ENCODE data around the gene TMED7. TPM values are rescaled to one million over a fixed set of nuclear protein-coding genes. Genes with fewer than 3 reads are reported as not detected.
A peak's percentile ranks its signal among the peaks of the same experiment; 100 is the strongest.

Gene TMED7
- total RNA-seq, 1 donor from 2014 or later: 48.4 TPM

DNA sequence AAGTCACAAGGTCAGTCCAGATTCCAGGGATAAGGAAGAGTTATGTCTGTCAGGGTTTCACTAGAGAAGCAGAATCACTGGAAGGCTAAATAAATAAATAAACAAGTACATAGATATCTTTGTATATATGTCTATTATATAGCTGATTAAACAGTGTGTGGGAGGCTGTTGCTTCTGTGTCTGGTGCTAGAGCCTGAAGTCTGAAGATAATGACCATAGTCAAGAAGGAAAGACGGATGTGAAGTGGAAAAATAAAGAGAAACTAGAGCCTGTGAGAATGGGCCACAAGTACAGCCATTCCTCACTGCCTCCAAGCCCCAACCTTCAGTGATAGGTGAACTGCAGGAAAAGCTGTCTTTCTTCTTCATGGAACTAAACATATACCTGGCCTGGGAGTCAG, 4.1 kb upstream of the TMED7 start:
- intact Hi-C loops (cut with DNase I): loop anchor here (5.0 kb wide), 1 partner anchor 212 kb away; the partner anchor contains the start of genes AP3S1 and ATG12
- H3K27me3 ChIP-seq: no peaks in the 10 kb centered on the region

DNA sequence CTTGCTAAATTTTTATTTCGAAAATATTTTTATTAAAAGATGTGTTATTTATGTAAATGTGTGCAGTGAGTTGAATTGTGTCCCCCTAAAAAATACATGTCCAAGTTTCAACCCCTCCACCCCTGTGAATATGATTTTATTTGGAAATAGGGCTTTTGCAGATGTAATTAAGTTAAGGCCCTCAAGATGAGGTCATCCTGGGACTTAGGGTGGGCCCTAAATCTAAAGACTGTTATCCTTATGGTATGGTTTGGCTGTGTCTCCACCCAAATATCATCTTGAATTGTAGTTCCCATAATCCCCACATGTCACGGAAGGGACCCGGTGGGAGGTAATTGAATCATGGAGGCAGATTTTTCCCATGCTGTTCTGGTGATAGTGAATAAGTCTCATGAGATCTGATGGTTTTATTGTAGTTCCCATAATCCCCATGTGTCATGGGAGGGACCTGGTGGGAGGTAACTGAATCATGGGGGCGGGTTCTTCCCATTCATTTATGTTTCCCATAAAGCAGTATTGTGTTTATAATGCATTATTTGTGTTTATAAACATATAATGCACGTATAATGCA, 1.5 kb upstream of the TMED7 start:
- TF ChIP-seq, protein P1, sequence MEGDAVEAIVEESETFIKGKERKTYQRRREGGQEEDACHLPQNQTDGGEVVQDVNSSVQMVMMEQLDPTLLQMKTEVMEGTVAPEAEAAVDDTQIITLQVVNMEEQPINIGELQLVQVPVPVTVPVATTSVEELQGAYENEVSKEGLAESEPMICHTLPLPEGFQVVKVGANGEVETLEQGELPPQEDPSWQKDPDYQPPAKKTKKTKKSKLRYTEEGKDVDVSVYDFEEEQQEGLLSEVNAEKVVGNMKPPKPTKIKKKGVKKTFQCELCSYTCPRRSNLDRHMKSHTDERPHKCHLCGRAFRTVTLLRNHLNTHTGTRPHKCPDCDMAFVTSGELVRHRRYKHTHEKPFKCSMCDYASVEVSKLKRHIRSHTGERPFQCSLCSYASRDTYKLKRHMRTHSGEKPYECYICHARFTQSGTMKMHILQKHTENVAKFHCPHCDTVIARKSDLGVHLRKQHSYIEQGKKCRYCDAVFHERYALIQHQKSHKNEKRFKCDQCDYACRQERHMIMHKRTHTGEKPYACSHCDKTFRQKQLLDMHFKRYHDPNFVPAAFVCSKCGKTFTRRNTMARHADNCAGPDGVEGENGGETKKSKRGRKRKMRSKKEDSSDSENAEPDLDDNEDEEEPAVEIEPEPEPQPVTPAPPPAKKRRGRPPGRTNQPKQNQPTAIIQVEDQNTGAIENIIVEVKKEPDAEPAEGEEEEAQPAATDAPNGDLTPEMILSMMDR (IDR thresholded peaks at IDR 0.05): no peak
- no peak for TF ChIP-seq POLR2AphosphoS5 (IDR thresholded peaks at IDR 0.05; ENCODE audit: insufficient read depth in 1 of 2, low read depth in 1 of 2)
- no peak for TF ChIP-seq POLR2A (IDR thresholded peaks at IDR 0.05)
- no peaks in the 10 kb centered on the region for H3K36me3 ChIP-seq
- H3K4me1 ChIP-seq: peaks cover 28% of the 10 kb centered on the region
- intact Hi-C loops (cut with DNase I): loop anchor here (5.0 kb wide), 1 partner anchor 215 kb away; the partner anchor contains the start of genes AP3S1 and ATG12
- no peaks in the 10 kb centered on the region for H3K27me3 ChIP-seq
- H3K9me3 ChIP-seq: no peaks in the 10 kb centered on the region
- no peak overlapping the region for H3K27ac ChIP-seq
- no peak overlapping the region for H3K4me3 ChIP-seq
- no peak for DNase-seq (ENCODE audit: extremely low spot score in 2 of 2)

More for the DNA sequence above, 4.1 kb upstream of the TMED7 start:
- no peaks in the 10 kb centered on the region for H3K9me3 ChIP-seq
- H3K36me3 ChIP-seq: no peaks in the 10 kb centered on the region
- no peak for DNase-seq (ENCODE audit: extremely low spot score in 2 of 2)
- peaks cover 9% of the 10 kb centered on the region for H3K4me1 ChIP-seq
- TF ChIP-seq POLR2AphosphoS5 (IDR thresholded peaks at IDR 0.05; ENCODE audit: insufficient read depth in 1 of 2, low read depth in 1 of 2): no peak
- TF ChIP-seq, protein P1 (IDR thresholded peaks at IDR 0.05): no peak
- no peak for TF ChIP-seq POLR2A (IDR thresholded peaks at IDR 0.05)
- H3K4me3 ChIP-seq: no peak overlapping the region
- no peak overlapping the region for H3K27ac ChIP-seq

DNA sequence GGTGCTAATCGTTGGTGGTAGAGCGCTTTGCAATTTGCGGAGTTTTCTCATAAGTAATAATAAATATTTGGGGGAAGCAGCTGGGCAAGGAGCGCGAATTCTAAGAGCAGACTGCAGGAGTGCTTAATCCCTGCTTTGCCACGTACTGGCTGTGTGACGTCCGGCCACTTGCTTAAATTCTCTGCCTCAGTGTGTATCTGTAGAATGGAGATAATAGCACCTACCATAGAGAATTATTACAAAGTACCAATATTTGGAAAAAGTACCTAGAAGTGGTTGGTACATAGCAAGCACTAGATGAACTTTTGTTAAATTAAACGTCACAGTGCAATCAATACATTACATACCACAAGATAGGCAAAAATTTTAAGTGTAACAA, 598 bp upstream of the TMED7 start:
- Histone ChIP-seq H3K36me3 (no peaks in the 10 kb centered on the region), H3K4me3 (peak overlapping the region; percentile 73 to 90), H3K4me1 (peaks cover 38% of the 10 kb centered on the region), H3K27ac (peak overlapping the region; percentile 94), H3K9me3 (no peaks in the 10 kb centered on the region), H3K27me3 (no peaks in the 10 kb centered on the region)
- TF ChIP-seq, protein P1 (IDR thresholded peaks at IDR 0.05): no peak
- TF ChIP-seq POLR2AphosphoS5 (IDR thresholded peaks at IDR 0.05; ENCODE audit: insufficient read depth in 1 of 2, low read depth in 1 of 2) (no peak), POLR2A (IDR thresholded peaks at IDR 0.05) (no peak)
- DNase-seq (ENCODE audit: extremely low spot score in 2 of 2): no peak
- intact Hi-C loops (cut with DNase I): loop anchor here (5.0 kb wide), 1 partner anchor 216 kb away; the partner anchor contains the start of genes AP3S1 and ATG12

DNA sequence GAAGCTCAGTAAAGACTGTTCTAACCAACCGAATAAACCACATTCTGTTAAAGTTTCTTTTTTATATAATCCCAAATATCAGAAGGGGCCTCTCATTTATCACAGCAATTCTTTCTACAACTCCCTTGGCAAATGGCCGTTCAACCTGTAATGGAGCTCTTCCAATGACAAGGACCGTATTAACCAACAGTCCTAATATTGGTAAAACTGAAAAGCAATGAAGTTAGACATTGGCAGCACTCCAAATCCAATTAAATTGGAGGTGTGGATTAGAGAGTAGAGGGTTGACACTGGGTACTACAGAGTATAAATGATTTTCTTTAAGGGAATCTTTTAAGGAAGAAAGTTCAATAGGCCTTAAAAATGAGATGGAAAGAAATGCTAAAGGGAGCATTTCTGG, 842 bp downstream of the TMED7 start:
- DNase-seq (ENCODE audit: extremely low spot score in 2 of 2): no peak
- intact Hi-C loops (cut with DNase I): loop anchor here (5.0 kb wide), 1 partner anchor 217 kb away; the partner anchor contains the start of genes AP3S1 and ATG12
- peak overlapping the region; percentile 94 for H3K27ac ChIP-seq
- TF ChIP-seq POLR2A (IDR thresholded peaks at IDR 0.05) (no peak), POLR2AphosphoS5 (IDR thresholded peaks at IDR 0.05; ENCODE audit: insufficient read depth in 1 of 2, low read depth in 1 of 2) (no peak)
- TF ChIP-seq, protein P1 (IDR thresholded peaks at IDR 0.05): no peak
- peak overlapping the region; percentile 73 to 90 for H3K4me3 ChIP-seq
- no peaks in the 10 kb centered on the region for H3K9me3 ChIP-seq
- peaks cover 39% of the 10 kb centered on the region for H3K4me1 ChIP-seq
- H3K36me3 ChIP-seq: peaks cover 0 to 7% of the 10 kb centered on the region in 2 donors
- no peaks in the 10 kb centered on the region for H3K27me3 ChIP-seq

DNA sequence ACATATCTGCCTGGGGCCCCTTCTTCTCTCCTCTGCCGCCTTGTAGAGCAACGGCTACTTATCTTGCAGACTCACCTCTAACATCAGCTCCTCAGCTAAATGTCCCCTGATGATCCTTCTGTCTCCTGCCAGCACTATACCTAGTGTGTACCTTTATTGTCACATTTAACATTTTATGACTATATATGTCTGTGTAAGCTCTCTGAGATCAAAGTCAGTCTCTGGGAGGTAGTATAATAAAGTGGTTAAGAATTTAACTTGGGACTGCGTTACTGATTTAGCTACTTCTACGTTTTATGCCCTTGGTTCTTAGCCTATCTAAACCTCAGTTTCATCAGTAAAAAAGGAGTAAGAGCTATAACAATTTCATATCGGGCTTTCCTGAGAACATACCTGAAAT, 2.2 kb downstream of the TMED7 start:
- no peak overlapping the region for H3K27ac ChIP-seq
- no peaks in the 10 kb centered on the region for H3K9me3 ChIP-seq
- no peaks in the 10 kb centered on the region for H3K27me3 ChIP-seq
- intact Hi-C loops (cut with DNase I): no loop called here
- H3K4me3 ChIP-seq: peak overlapping the region; percentile 73 to 90
- TF ChIP-seq POLR2A (IDR thresholded peaks at IDR 0.05): no peak
- TF ChIP-seq, protein P1 (IDR thresholded peaks at IDR 0.05): no peak
- no peak for TF ChIP-seq POLR2AphosphoS5 (IDR thresholded peaks at IDR 0.05; ENCODE audit: insufficient read depth in 1 of 2, low read depth in 1 of 2)
- DNase-seq (ENCODE audit: extremely low spot score in 2 of 2): no peak
- H3K4me1 ChIP-seq: peaks cover 39% of the 10 kb centered on the region
- H3K36me3 ChIP-seq: peaks cover 0 to 20% of the 10 kb centered on the region in 2 donors

Data from vagina (tissue), 2 donors.